Right atrium auricular region (tissue), 2 donors: ENCODE measurements around the gene KCTD16. TPM values are rescaled to one million over a fixed set of nuclear protein-coding genes. Genes with fewer than 3 reads are reported as not detected.

Source experiments
- DNase-seq: peaks from one replicate; pipeline ENCODE4 v3.0.0-alpha.2; 2019; ENCODE audit warnings: low spot score
- H3K27ac ChIP-seq, 2 donors: fragments of 200-600 bp; sonication (generic); 1 replicate in 1 of 2; 2 replicates in 1 of 2; pipeline ENCODE4 v1.5.1; 2016 to 2019
- H3K27me3 ChIP-seq, 2 donors: fragments of 200-600 bp; sonication (generic); one replicate each; pipeline versions ENCODE4 v1.5.1 to v1.6.0; 2017 to 2019
- H3K36me3 ChIP-seq: fragments of 200-600 bp; sonication (generic); one replicate; pipeline ENCODE4 v1.5.1; 2016
- H3K4me1 ChIP-seq, 2 donors: fragments of 200-600 bp; sonication (generic); one replicate each; pipeline versions ENCODE4 v1.5.1 to v1.6.0; 2017 to 2019
- H3K4me3 ChIP-seq, 2 donors: fragments of 200-600 bp; sonication (generic); 1 replicate in 1 of 2; 2 replicates in 1 of 2; pipeline ENCODE4 v1.5.1; 2017 to 2019; ENCODE audit warnings: mild to moderate bottlenecking in 1 of 2, moderate library complexity in 1 of 2
- H3K9me3 ChIP-seq, 2 donors: fragments of 200-600 bp; sonication (generic); one replicate each; pipeline ENCODE4 v1.5.1; 2019
- CTCF ChIP-seq, 2 donors: fragments of 200-600 bp; sonication (generic); IDR thresholded peaks; one replicate each; pipeline ENCODE4 v1.5.1; 2019; ENCODE audit warnings: antibody characterized with exemption in 2 of 2
- total RNA-seq, 2 donors: library from RNA; depleted of rRNA; stranded (reverse); fragments of >200 nt; gene quantifications; one replicate each; pipeline ENCODE4 v1.1.0, GENCODE V29; 2016

The KCTD16 gene
- total RNA-seq, 2 donors from 2014 or later, result 0.04 to 0.28 TPM

- H3K36me3 ChIP-seq, result no peaks in the 10 kb centered on the region
- H3K27ac ChIP-seq, result no peak overlapping the region
- no peak for TF ChIP-seq CTCF (IDR thresholded peaks at IDR 0.05)
- no peaks in the 10 kb centered on the region for H3K4me1 ChIP-seq
- DNase-seq, result no peak
- no peaks in the 10 kb centered on the region for H3K9me3 ChIP-seq
- H3K4me3 ChIP-seq, result no peak overlapping the region
- no peaks in the 10 kb centered on the region for H3K27me3 ChIP-seq
Measured at GRCh38 chr5:144325532-144325931, 154.9 kb downstream of the KCTD16 start.

- no peaks in the 10 kb centered on the region for H3K9me3 ChIP-seq
Measured at GRCh38 chr5:144328494-144328893, 157.8 kb downstream of the KCTD16 start.

GRCh38 chr5:144328980-144329379, 158.3 kb downstream of the KCTD16 start:
- Histone ChIP-seq H3K9me3 (no peaks in the 10 kb centered on the region), H3K27ac (no peak overlapping the region), H3K4me3 (no peak overlapping the region), H3K4me1 (no peaks in the 10 kb centered on the region), H3K27me3 (no peaks in the 10 kb centered on the region), H3K36me3 (no peaks in the 10 kb centered on the region)
- no peak for DNase-seq
- TF ChIP-seq CTCF (IDR thresholded peaks at IDR 0.05), result no peak

More at GRCh38 chr5:144328494-144328893, 157.8 kb downstream of the KCTD16 start:
- H3K4me1 ChIP-seq, result no peaks in the 10 kb centered on the region
- no peaks in the 10 kb centered on the region for H3K36me3 ChIP-seq
- no peak for DNase-seq
- no peak overlapping the region for H3K4me3 ChIP-seq
- no peak for TF ChIP-seq CTCF (IDR thresholded peaks at IDR 0.05)
- no peak overlapping the region for H3K27ac ChIP-seq
- no peaks in the 10 kb centered on the region for H3K27me3 ChIP-seq

- H3K36me3 ChIP-seq, result no peaks in the 10 kb centered on the region
- no peak for DNase-seq
- H3K4me1 ChIP-seq, result no peaks in the 10 kb centered on the region
- H3K27me3 ChIP-seq, result no peaks in the 10 kb centered on the region
- H3K27ac ChIP-seq, result no peak overlapping the region
- TF ChIP-seq CTCF (IDR thresholded peaks at IDR 0.05), result no peak
- no peaks in the 10 kb centered on the region for H3K9me3 ChIP-seq
- H3K4me3 ChIP-seq, result no peak overlapping the region
Measured at GRCh38 chr5:144329681-144330080, 159.0 kb downstream of the KCTD16 start.

GRCh38 chr5:144331361-144331760, 160.7 kb downstream of the KCTD16 start:
- no peak overlapping the region for H3K27ac ChIP-seq
- no peaks in the 10 kb centered on the region for H3K36me3 ChIP-seq
- no peak for DNase-seq
- H3K4me1 ChIP-seq, result no peaks in the 10 kb centered on the region
- no peaks in the 10 kb centered on the region for H3K27me3 ChIP-seq
- no peak for TF ChIP-seq CTCF (IDR thresholded peaks at IDR 0.05)
- H3K9me3 ChIP-seq, result no peaks in the 10 kb centered on the region
- H3K4me3 ChIP-seq, result no peak overlapping the region

- Histone ChIP-seq H3K4me3 (no peak overlapping the region), H3K27me3 (no peaks in the 10 kb centered on the region), H3K27ac (no peak overlapping the region), H3K9me3 (no peaks in the 10 kb centered on the region), H3K4me1 (no peaks in the 10 kb centered on the region), H3K36me3 (no peaks in the 10 kb centered on the region)
- DNase-seq, result no peak
- no peak for TF ChIP-seq CTCF (IDR thresholded peaks at IDR 0.05)
Measured at GRCh38 chr5:144332265-144332664, 161.6 kb downstream of the KCTD16 start.
